HG02759 (cell line): ENCODE measurements around the gene CBFA2T2.
"Not testable (repeated sequence)": the region's sequence is repeated elsewhere in the genome, so short reads cannot be mapped to it uniquely, and the experiment has no call there.

Experiments used
- ATAC-seq: cut with Tn5 transposase; IDR thresholded peaks from one replicate; pipeline ENCODE4 v1.9.1; 2021; ENCODE audit warnings: mild to moderate bottlenecking, moderate library complexity; ENCODE audit not compliant: unreplicated experiment

The CBFA2T2 gene

GRCh38 chr20:33503564-33503963 lies 13.7 kb downstream of the CBFA2T2 start:
- ATAC-seq: no peak

GRCh38 chr20:33506576-33506975 lies 16.7 kb downstream of the CBFA2T2 start:
- no peak for ATAC-seq

- no peak for ATAC-seq
These were observed 17.6 kb downstream of the CBFA2T2 start for GRCh38 chr20:33507461-33507860.

- ATAC-seq: not testable (repeated sequence)
These were observed 18.1 kb downstream of the CBFA2T2 start for GRCh38 chr20:33508015-33508414.

- ATAC-seq: not testable (repeated sequence)
These were observed 19.2 kb downstream of the CBFA2T2 start for GRCh38 chr20:33509057-33509456.

GRCh38 chr20:33511876-33512275 lies 22.0 kb downstream of the CBFA2T2 start:
- ATAC-seq: not testable (repeated sequence)

GRCh38 chr20:33515569-33516216 lies 25.8 kb downstream of the CBFA2T2 start:
- no peak for ATAC-seq

- ATAC-seq: no peak
These were observed 27.0 kb downstream of the CBFA2T2 start for GRCh38 chr20:33516882-33517281.

- no peak for ATAC-seq
These were observed 28.2 kb downstream of the CBFA2T2 start for GRCh38 chr20:33518071-33518470.

- ATAC-seq: no peak
These were observed 31.6 kb downstream of the CBFA2T2 start for GRCh38 chr20:33521461-33521860.

GRCh38 chr20:33522256-33522820 lies 32.4 kb downstream of the CBFA2T2 start:
- ATAC-seq: no peak

GRCh38 chr20:33524261-33524660 lies 34.4 kb downstream of the CBFA2T2 start:
- ATAC-seq: no peak

- no peak for ATAC-seq
These were observed 36.9 kb downstream of the CBFA2T2 start for GRCh38 chr20:33526769-33527168.

- ATAC-seq: no peak
These were observed 41.4 kb downstream of the CBFA2T2 start for GRCh38 chr20:33531047-33531877.

- ATAC-seq: no peak
These were observed 42.0 kb downstream of the CBFA2T2 start for GRCh38 chr20:33531885-33532284.

- ATAC-seq: no peak
These were observed 43.0 kb downstream of the CBFA2T2 start for GRCh38 chr20:33532753-33533459.

GRCh38 chr20:33535717-33536116 lies 45.8 kb downstream of the CBFA2T2 start:
- ATAC-seq: not testable (repeated sequence)

GRCh38 chr20:33537608-33538007 lies 47.7 kb downstream of the CBFA2T2 start:
- ATAC-seq: no peak

GRCh38 chr20:33539129-33539528 lies 49.2 kb downstream of the CBFA2T2 start:
- ATAC-seq: no peak

GRCh38 chr20:33540427-33540826 lies 50.5 kb downstream of the CBFA2T2 start:
- no peak for ATAC-seq

- no peak for ATAC-seq
These were observed 51.2 kb downstream of the CBFA2T2 start for GRCh38 chr20:33541074-33541473.
